Measurements from ENCODE around the gene POU2F1. TPM values are rescaled to one million over a fixed set of nuclear protein-coding genes. Genes with fewer than 3 reads are reported as not detected.
A peak's percentile ranks its signal among the peaks of the same experiment; 100 is the strongest.

POU2F1 gene
- total RNA-seq, 1 experiment from 2014 or later = 24.5 TPM

DNA sequence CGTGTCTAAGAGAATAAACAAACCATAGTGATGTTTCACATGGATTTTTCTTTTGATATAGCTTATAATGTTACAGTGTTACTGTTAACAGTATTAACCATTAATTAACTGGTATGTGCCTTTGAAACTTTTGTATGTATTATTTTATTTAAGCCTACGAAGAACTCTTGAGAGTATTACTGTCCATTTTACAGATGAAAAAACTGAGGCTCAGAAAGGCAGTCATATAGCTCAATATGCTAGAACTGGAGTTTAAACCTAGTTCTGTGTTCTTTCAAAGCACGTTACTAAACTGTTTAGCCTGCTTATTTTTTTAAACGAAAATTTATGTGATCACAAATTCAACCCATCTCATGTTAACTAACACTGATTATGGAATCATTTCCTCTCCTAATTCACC lies 83.5 kb downstream of the POU2F1 start:
- TF ChIP-seq FOSL1 (IDR thresholded peaks at IDR 0.05; ENCODE audit: low read depth) (no peak), ZNF274 (IDR thresholded peaks at IDR 0.05; ENCODE audit: low read depth, low read length) (no peak)
- Histone ChIP-seq H2AFZ (ENCODE audit: low read depth, low read length, poor library complexity, severe bottlenecking) (no peak overlapping the region), H3K36me3 (ENCODE audit: control insufficient read depth in 1 of 2, insufficient read depth in 2 of 2, low read length in 2 of 2) (no peaks in the 10 kb centered on the region), H3K4me3 (replicated peaks in 1 of 2; ENCODE audit: low read depth in 1 of 2, low read length in 2 of 2) (no peak overlapping the region), H3K9ac (ENCODE audit: low read length) (no peak overlapping the region), H4K20me1 (ENCODE audit: insufficient read depth) (no peaks in the 10 kb centered on the region), H3K79me2 (ENCODE audit: insufficient read depth, low read length) (peaks cover 49% of the 10 kb centered on the region), H3K9me3 (ENCODE audit: control insufficient read depth in 1 of 2, insufficient read depth in 1 of 2, low read depth in 1 of 2, low read length in 2 of 2) (no peaks in the 10 kb centered on the region), H3K4me2 (ENCODE audit: low read length) (no peak overlapping the region), H3K27ac (ENCODE audit: low read depth, low read length) (no peak overlapping the region), H3K27me3 (ENCODE audit: insufficient read depth, low read length) (no peaks in the 10 kb centered on the region), H3K4me1 (ENCODE audit: control insufficient read depth in 1 of 2, insufficient read depth in 2 of 2, low read length in 2 of 2) (peaks cover 0 to 6% of the 10 kb centered on the region in 2 experiments; a peak in 1 of 4 replicates), H3K9me2 (ENCODE audit: insufficient read depth) (no peaks in the 10 kb centered on the region)
- intact Hi-C loops (cut with micrococcal nuclease) = no loop called here
- CTCF ChIA-PET = no interaction called here
- RAD21 ChIA-PET (ENCODE audit: low non-redundant PET in 1 of 2, low total read pairs in 2 of 2, uncharacterized antibody in 2 of 2, unreplicated experiment in 2 of 2) = no interaction called here
- no TSS peak for BruUV-seq (replicated peaks)
- POLR2A ChIA-PET = no interaction called here
- no peak for DNase-seq (ENCODE audit: low read depth, low spot score)
- ATAC-seq = no peak

DNA sequence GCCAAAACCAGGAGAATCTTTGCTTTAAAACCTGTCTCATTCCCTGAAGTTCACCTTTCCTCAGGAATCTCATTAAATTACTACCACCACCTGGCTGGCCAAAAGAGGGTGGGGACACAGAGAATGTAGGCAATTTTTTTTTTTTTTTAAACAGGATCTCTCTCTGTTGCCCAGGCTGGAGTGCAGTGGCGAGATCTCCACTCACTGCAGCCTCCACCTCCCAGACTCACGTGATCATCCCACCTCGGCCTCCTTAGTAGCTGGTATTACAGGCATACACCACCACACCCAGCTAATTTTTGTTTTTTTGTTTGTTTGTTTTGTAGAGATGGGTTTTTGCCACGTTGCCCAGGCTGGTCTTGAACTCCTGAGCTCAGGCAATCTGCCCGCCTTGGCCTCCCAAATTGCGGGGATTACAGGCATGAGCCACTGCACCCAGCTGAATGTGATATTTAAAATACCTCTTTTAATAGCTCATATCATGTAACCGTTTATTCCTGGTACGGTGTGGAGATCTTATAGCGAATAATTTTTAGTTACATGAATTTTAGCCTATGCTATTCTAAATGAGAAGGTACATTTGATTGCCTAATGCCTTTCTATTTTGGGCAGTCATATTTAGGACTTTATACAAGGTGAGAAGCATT lies 84.5 kb downstream of the POU2F1 start:
- no peak for ATAC-seq

More for the DNA sequence above, 84.5 kb downstream of the POU2F1 start:
- Histone ChIP-seq H3K79me2 (ENCODE audit: insufficient read depth, low read length) (peaks cover 41% of the 10 kb centered on the region), H4K20me1 (ENCODE audit: insufficient read depth) (no peaks in the 10 kb centered on the region), H3K9me2 (ENCODE audit: insufficient read depth) (no peaks in the 10 kb centered on the region), H3K27ac (ENCODE audit: low read depth, low read length) (no peak overlapping the region), H3K4me3 (replicated peaks in 1 of 2; ENCODE audit: low read depth in 1 of 2, low read length in 2 of 2) (no peak overlapping the region), H3K9me3 (ENCODE audit: control insufficient read depth in 1 of 2, insufficient read depth in 1 of 2, low read depth in 1 of 2, low read length in 2 of 2) (no peaks in the 10 kb centered on the region), H2AFZ (ENCODE audit: low read depth, low read length, poor library complexity, severe bottlenecking) (no peak overlapping the region), H3K27me3 (ENCODE audit: insufficient read depth, low read length) (no peaks in the 10 kb centered on the region), H3K4me1 (ENCODE audit: control insufficient read depth in 1 of 2, insufficient read depth in 2 of 2, low read length in 2 of 2) (peaks cover 0 to 6% of the 10 kb centered on the region in 2 experiments; a peak in 1 of 4 replicates), H3K9ac (ENCODE audit: low read length) (no peak overlapping the region), H3K36me3 (ENCODE audit: control insufficient read depth in 1 of 2, insufficient read depth in 2 of 2, low read length in 2 of 2) (no peaks in the 10 kb centered on the region), H3K4me2 (ENCODE audit: low read length) (no peak overlapping the region)
- intact Hi-C loops (cut with micrococcal nuclease) = no loop called here
- CTCF ChIA-PET = no interaction called here
- no peak for DNase-seq (ENCODE audit: low read depth, low spot score)
- POLR2A ChIA-PET = interaction anchor here (0.6 kb wide), 1 partner anchor 242 kb away, joined by 3 read pairs; no protein-coding TSS in a partner anchor
- TF ChIP-seq POLR2A (IDR thresholded peaks at IDR 0.05; ENCODE audit: borderline replicate concordance, extremely low read depth, insufficient read depth, insufficient read length) (no peak), POLR2AphosphoS5 (IDR thresholded peaks at IDR 0.05; ENCODE audit: low read depth, low read length) (no peak), SIN3A (IDR thresholded peaks at IDR 0.05; ENCODE audit: low read depth) (no peak), SRF (IDR thresholded peaks at IDR 0.05; ENCODE audit: low read depth) (no peak), EGR1 (IDR thresholded peaks at IDR 0.05; ENCODE audit: low read depth) (no peak), EZH2phosphoT487 (IDR thresholded peaks at IDR 0.05; ENCODE audit: borderline replicate concordance) (no peak), MAX (IDR thresholded peaks at IDR 0.05) (no peak)
- RAD21 ChIA-PET (ENCODE audit: low non-redundant PET in 1 of 2, low total read pairs in 2 of 2, uncharacterized antibody in 2 of 2, unreplicated experiment in 2 of 2) = no interaction called here
- TSS peak; percentile 16 for BruUV-seq (replicated peaks)

Measured in HCT116 (cell line).